IMR-90 (cell line): ENCODE measurements around the gene OSBP. TPM values are rescaled to one million over a fixed set of nuclear protein-coding genes. Genes with fewer than 3 reads are reported as not detected.

ENCODE experiments used
- ATAC-seq: fragments of 200-7000 bp; cut with Tn5 transposase; 2 replicates; pipeline ENCODE4 v1.9.1; 2020; ENCODE audit warnings: low read depth, mild to moderate bottlenecking, moderate library complexity
- BruUV-seq: library from RNA; stranded (reverse); fragments of 400-500 nt; replicated peaks from 2 replicates; lab custom pipeline; 2021; lab: Mats Ljungman, UMichigan
- CTCF ChIA-PET: fragments of 300-600 bp; formaldehyde crosslinking; extraction: SDS; loops from one replicate; lab custom pipeline; 2021; ENCODE audit warnings: antibody characterized with exemption; lab: Yijun Ruan, JAX
- POLR2A ChIA-PET: fragments of 300-600 bp; sonication (Branson Sonifier 250); formaldehyde crosslinking; loops from one replicate; lab custom pipeline; 2022; ENCODE audit warnings: antibody characterized with exemption; ENCODE audit not compliant: unreplicated experiment; lab: Charles Lee
- DNase-seq: peaks from one replicate; pipeline ENCODE4 v3.0.0; 2013
- H2AFZ ChIP-seq: replicated peaks from 2 replicates; pipeline ENCODE3; 2013; ENCODE audit warnings: low read length, mild to moderate bottlenecking; ENCODE audit not compliant: poor library complexity
- H2AK5ac ChIP-seq: 2 replicates; pipeline ENCODE4 v1.6.1; 2013; ENCODE audit warnings: low read depth, low read length, inconsistent platforms
- H2AK9ac ChIP-seq: replicated peaks from 2 replicates; pipeline ENCODE3; 2013; ENCODE audit warnings: mild to moderate bottlenecking, low read depth, low read length, moderate library complexity; ENCODE audit not compliant: poor library complexity
- H2BK120ac ChIP-seq: 2 replicates; pipeline ENCODE4 v1.6.1; 2013; ENCODE audit warnings: low read depth, low read length, inconsistent platforms
- H2BK15ac ChIP-seq: 3 replicates; pipeline ENCODE4 v1.6.1; 2013; ENCODE audit warnings: low read depth, low read length, inconsistent platforms
- H2BK20ac ChIP-seq: 2 replicates; pipeline ENCODE4 v1.6.1; 2013; ENCODE audit warnings: low read depth, mild to moderate bottlenecking, inconsistent platforms, low read length, moderate library complexity
- H2BK5ac ChIP-seq: 2 replicates; pipeline ENCODE4 v1.6.1; 2013; ENCODE audit warnings: mild to moderate bottlenecking, low read depth, low read length, inconsistent platforms; ENCODE audit not compliant: poor library complexity, severe bottlenecking
- H3K14ac ChIP-seq: replicated peaks from 2 replicates; pipeline ENCODE4 v1.6.1; 2013; ENCODE audit warnings: low read depth, low read length, inconsistent platforms
- H3K18ac ChIP-seq: 2 replicates; pipeline ENCODE4 v1.6.1; 2013; ENCODE audit warnings: low read depth, low read length, control low read depth
- H3K23ac ChIP-seq: 2 replicates; pipeline ENCODE4 v1.6.1; 2013; ENCODE audit warnings: low read depth, low read length, inconsistent platforms
- H3K27ac ChIP-seq: 2 replicates; pipeline ENCODE4 v1.5.1; 2013; ENCODE audit warnings: mild to moderate bottlenecking, control low read depth, low read length; ENCODE audit not compliant: insufficient read depth
- H3K27me3 ChIP-seq: 2 replicates; pipeline ENCODE4 v1.6.1; 2013; ENCODE audit warnings: low read length; ENCODE audit not compliant: control insufficient read depth, insufficient read depth
- H3K36me3 ChIP-seq: 2 replicates; pipeline ENCODE4 v1.6.1; 2013; ENCODE audit warnings: low read length, mixed read lengths; ENCODE audit not compliant: control insufficient read depth, insufficient read depth
- H3K4ac ChIP-seq: 2 replicates; pipeline ENCODE4 v1.6.1; 2013; ENCODE audit warnings: low read depth, low read length, inconsistent platforms
- H3K4me1 ChIP-seq: 2 replicates; pipeline ENCODE4 v1.6.1; 2013; ENCODE audit warnings: low read length, mixed read lengths; ENCODE audit not compliant: control insufficient read depth, insufficient read depth
- H3K4me2 ChIP-seq: 2 replicates; pipeline ENCODE4 v1.6.1; 2013; ENCODE audit warnings: low read depth, mild to moderate bottlenecking, control low read depth, low read length, moderate library complexity
- H3K4me3 ChIP-seq: 2 replicates; pipeline ENCODE4 v1.5.1; 2013; ENCODE audit warnings: low read depth, mild to moderate bottlenecking, control low read depth, low read length, moderate library complexity; ENCODE audit not compliant: insufficient read depth
- H3K56ac ChIP-seq: 2 replicates; pipeline ENCODE4 v1.6.1; 2013; ENCODE audit warnings: low read length, inconsistent platforms; ENCODE audit not compliant: insufficient read depth; ENCODE audit errors: extremely low read depth
- H3K79me1 ChIP-seq, 2 experiments: 2 replicates each; pipeline ENCODE4 v1.6.1; 2013; ENCODE audit warnings: low read length in 2 of 2, inconsistent platforms in 1 of 2, low read depth in 1 of 2
- H3K9ac ChIP-seq: 2 replicates; pipeline ENCODE4 v1.6.1; 2013; ENCODE audit warnings: low read depth, low read length, control low read depth
- H3K9me1 ChIP-seq: 2 replicates; pipeline ENCODE4 v1.6.1; 2013; ENCODE audit warnings: low read length, inconsistent platforms; ENCODE audit not compliant: insufficient read depth
- H3K9me3 ChIP-seq: 2 replicates; pipeline ENCODE4 v1.6.1; 2013; ENCODE audit warnings: low read length; ENCODE audit not compliant: control insufficient read depth, insufficient read depth
- H4K20me1 ChIP-seq: 2 replicates; pipeline ENCODE4 v1.6.1; 2013; ENCODE audit warnings: low read length, inconsistent platforms; ENCODE audit not compliant: insufficient read depth
- H4K5ac ChIP-seq: 2 replicates; pipeline ENCODE4 v1.6.1; 2013; ENCODE audit warnings: mild to moderate bottlenecking, low read depth, low read length, control low read depth
- H4K8ac ChIP-seq, 2 experiments: 2 replicates each; pipeline ENCODE4 v1.6.1; 2013; ENCODE audit warnings: low read depth in 2 of 2, low read length in 2 of 2, control low read depth in 1 of 2, inconsistent platforms in 1 of 2
- H4K91ac ChIP-seq: 2 replicates; pipeline ENCODE4 v1.6.1; 2013; ENCODE audit warnings: low read depth, low read length, inconsistent platforms; ENCODE audit not compliant: insufficient read depth
- BHLHE40 ChIP-seq: fragments of 150-350 bp; IDR thresholded peaks from 2 replicates; pipeline ENCODE4 v1.6.1; 2016; ENCODE audit warnings: mild to moderate bottlenecking, low read depth, low read length
- NFE2L2 ChIP-seq: fragments of 150-350 bp; IDR thresholded peaks from 2 replicates; pipeline ENCODE4 v1.6.1; 2016; ENCODE audit warnings: low read depth, mild to moderate bottlenecking, low read length
- RFX5 ChIP-seq: IDR thresholded peaks from 2 replicates; pipeline ENCODE4 v1.8.0; 2012; ENCODE audit warnings: low read depth, mild to moderate bottlenecking, low read length, moderate library complexity
- SMC3 ChIP-seq: fragments of 150-350 bp; IDR thresholded peaks from 2 replicates; pipeline ENCODE4 v1.6.1; 2016; ENCODE audit warnings: low read depth, mild to moderate bottlenecking, antibody characterized with exemption, low read length, moderate library complexity
- WGBS, 2 experiments: methylation state at CpG; one replicate each; pipeline versions ENCODE4 v1.1.5 to v1.1.7; 2013; ENCODE audit warnings: missing lambda C conversion rate in 2 of 2; ENCODE audit not compliant: insufficient read length in 1 of 2; ENCODE audit errors: extremely low coverage in 2 of 2; 5-methylcytosine and 5-hydroxymethylcytosine counted together
- dilution Hi-C: fragments of 300-500 bp; cut with HindIII; formaldehyde crosslinking; loops from one replicate; pipeline ENCODE4 v1.14.3; 2018; ENCODE audit warnings: low sequenced_read_pairs; ENCODE audit not compliant: unreplicated experiment
- in situ Hi-C: fragments of 300-500 bp; cut with MboI; formaldehyde crosslinking; loops from 3 replicates; pipeline ENCODE4 v1.14.3; 2019; ENCODE audit warnings: low sequenced_read_pairs, inconsistent platforms, mixed read lengths
- intact Hi-C: fragments of 100-400 bp; cut with micrococcal nuclease; formaldehyde crosslinking; loops from 2 replicates; pipeline ENCODE4 v1.10.0; 2022
- polyA plus RNA-seq, 3 experiments: library from polyadenylated mRNA; depleted of rRNA; stranded (reverse); fragments of >200 nt; gene quantifications; 2 replicates each; pipeline ENCODE4 v1.2.3, GENCODE V29; 2012; ENCODE audit warnings: low replicate concordance in 1 of 3
- total RNA-seq: library from RNA; depleted of rRNA; stranded (reverse); fragments of >200 nt; gene quantifications from 2 replicates; pipeline ENCODE4 v1.2.3, GENCODE V29; 2012

Gene OSBP
- total and polyA plus RNA-seq, 2 of the 4 experiments (the other 2 are of a cell fraction) = 22.1 to 27.4 TPM

DNA sequence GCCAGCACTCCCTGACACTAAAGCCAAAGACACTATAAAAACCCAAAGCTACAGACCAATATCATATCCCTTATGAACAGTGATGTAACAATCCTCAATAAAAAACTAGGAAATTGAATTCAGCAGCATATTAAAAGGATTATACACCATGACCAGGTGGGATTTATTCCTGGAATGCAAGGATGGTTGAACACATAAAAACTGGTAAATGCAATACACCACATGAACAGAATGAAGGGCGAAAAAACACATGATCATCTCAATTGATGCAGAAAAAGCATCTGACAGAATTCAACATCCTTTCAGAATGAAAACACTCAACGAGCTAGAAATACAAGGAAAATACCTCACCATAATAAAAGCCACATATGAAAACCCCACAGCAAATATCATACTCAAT, 31.3 kb downstream of the OSBP start:
- Histone ChIP-seq H3K4ac (no peak overlapping the region), H2AK9ac (no peak overlapping the region), H3K9me1 (no peaks in the 10 kb centered on the region), H3K23ac (no peak overlapping the region), H3K27ac (no peak overlapping the region), H3K14ac (no peak overlapping the region), H2BK15ac (no peak overlapping the region), H3K4me3 (no peak overlapping the region), H2BK120ac (no peak overlapping the region), H3K4me2 (no peak overlapping the region), H2AK5ac (no peak overlapping the region), H3K4me1 (no peaks in the 10 kb centered on the region), H3K79me1 (peaks cover 12 to 20% of the 10 kb centered on the region in 2 experiments; a peak in 3 of 4 replicates), H3K36me3 (peaks cover 30% of the 10 kb centered on the region), H4K8ac (no peak overlapping the region), H2AFZ (no peak overlapping the region), H3K56ac (no peak overlapping the region), H3K18ac (no peak overlapping the region), H3K9ac (no peak overlapping the region), H3K27me3 (no peaks in the 10 kb centered on the region), H4K20me1 (no peaks in the 10 kb centered on the region), H2BK5ac (no peak overlapping the region), H4K91ac (no peak overlapping the region), H2BK20ac (no peak overlapping the region), H4K5ac (no peak overlapping the region), H3K9me3 (no peaks in the 10 kb centered on the region)
- TF ChIP-seq NFE2L2 (no peak), BHLHE40 (no peak), SMC3 (no peak), RFX5 (no peak)
- ChIA-PET CTCF (no interaction called here), POLR2A (no interaction called here)
- no peak for ATAC-seq
- DNase-seq = no peak
- no CpG with 5 or more reads among the region's 2 CpGs for WGBS, 2 experiments
- BruUV-seq = no TSS peak
- intact Hi-C loops (no loop called here), dilution Hi-C loops (no loop called here), in situ Hi-C loops (loop anchor here (25.0 kb wide), 1 partner anchor 1328 kb away; the partner anchor contains the start of genes PRPF19, TMEM109 and TMEM132A)
